ENCODE data around the gene MYLIP. TPM values are rescaled to one million over a fixed set of nuclear protein-coding genes. Genes with fewer than 3 reads are reported as not detected.

MYLIP gene
- 3.2 TPM for polyA plus RNA-seq (2013, experiment 1 of 2; ENCODE audit: insufficient read length)
- 5.0 TPM for polyA plus RNA-seq (2013, experiment 2 of 2; ENCODE audit: insufficient read length)

DNA sequence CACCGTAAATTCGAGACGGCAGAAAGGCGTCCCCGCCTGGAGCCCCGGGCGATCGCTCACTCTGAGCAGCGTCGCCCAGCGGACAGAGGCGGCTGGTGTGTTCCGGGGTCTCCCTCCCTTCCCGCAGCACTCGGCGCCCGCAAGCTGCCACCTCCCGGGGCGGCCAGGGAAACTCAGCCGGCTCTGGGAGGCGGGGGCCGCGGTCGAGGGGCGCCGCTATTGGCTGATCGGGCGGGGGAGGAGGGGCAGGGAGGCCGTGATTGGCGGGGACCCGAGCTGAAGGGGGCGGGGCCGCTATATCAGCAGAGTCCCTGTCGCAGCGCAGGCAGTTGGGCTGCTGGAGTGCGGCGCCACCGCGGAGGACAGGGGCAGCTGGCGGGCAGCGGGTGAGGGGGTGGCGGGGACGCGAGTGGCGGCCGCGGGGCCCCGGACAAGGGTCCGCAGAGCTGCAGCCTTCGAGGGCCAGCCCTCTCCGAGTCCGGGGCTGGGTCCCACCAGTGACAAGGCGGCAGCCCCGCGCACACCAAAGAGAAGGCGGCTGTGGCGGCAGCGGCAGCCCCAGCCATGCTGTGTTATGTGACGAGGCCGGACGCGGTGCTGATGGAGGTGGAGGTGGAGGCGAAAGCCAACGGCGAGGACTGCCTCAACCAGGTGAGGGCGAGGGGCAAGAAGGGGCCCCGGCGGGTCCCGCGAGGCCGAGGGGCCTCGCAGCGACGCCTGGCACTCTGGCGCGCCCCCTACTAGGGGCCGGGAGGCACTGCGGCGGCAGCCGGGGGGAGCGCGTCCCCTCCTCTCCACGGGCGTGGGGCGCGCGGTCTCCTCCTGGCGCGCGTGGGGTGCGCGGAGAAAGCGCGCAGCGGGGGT is at the start of gene MYLIP:
Gene MYLIP (plus strand): TSS at position 328 of the 864 bp plus-strand sequence. CDS start 237 bp downstream, at position 565.
- peak; percentile 93 for DNase-seq

GRCh38 chr6:16079354-16079753 is 49.5 kb upstream of the MYLIP start:
- no peak for DNase-seq

DNA sequence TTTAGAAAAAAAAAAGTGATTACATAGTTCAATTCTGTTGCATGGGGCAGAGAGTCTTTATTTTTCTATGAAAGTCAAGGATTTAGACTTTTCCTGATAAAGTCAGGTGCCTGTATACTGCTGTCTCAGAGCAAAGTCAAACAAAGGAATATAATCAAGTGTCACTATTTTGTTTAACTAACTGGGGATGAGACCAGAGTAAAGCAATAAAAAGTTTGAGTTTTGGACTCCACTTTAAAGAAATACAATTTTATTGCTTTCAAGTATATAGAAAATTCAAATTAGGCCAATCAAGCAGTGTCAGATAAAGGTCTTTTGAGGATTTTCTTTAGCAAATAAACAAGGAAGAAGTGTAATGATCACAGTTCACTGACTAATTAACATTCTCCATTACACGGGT is 48.7 kb upstream of the MYLIP start:
- DNase-seq, result no peak

GRCh38 chr6:16081326-16081725 is 47.6 kb upstream of the MYLIP start:
- no peak for DNase-seq

DNA sequence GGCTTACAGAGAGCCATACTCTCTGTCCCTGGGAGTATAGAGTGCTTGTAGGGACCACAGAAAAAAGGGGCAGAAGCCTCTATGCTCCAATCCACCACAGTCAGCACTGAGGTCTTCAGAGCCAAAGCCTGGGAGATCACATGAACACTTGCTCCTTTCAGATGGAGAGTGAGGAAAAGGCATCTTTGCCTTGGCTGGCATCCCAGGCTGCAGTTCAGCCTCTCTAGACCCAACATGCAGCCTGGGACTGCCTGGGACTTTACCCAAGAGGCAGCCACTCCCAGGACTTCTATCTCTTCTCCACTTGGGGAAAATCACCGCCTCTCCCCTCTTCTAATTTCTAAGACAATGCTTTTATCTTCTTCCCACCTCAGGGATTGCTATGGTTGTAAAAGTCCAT is 46.5 kb upstream of the MYLIP start:
- DNase-seq, result no peak

- DNase-seq, result no peak
These were observed 41.9 kb upstream of the MYLIP start for GRCh38 chr6:16086965-16087364.

DNA sequence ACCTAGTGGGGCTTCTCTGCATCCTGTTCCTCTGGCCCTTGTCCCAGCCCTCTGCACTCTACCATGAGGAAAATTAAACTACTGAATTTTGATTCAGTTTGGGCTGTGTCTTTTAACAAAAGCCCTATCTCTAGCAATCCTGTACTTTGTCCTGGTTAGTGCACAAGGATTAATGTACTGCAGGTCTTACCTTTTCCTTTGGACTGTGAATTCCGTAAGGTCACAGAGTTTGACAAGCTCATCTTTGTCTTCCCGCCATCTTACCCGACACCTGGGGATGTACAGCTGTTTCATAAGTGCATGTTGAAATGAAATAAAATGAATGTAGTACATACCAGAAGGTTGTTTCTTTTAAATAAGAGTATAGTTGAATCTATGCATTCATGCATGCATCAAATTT is 41.5 kb upstream of the MYLIP start:
- no peak for DNase-seq

DNA sequence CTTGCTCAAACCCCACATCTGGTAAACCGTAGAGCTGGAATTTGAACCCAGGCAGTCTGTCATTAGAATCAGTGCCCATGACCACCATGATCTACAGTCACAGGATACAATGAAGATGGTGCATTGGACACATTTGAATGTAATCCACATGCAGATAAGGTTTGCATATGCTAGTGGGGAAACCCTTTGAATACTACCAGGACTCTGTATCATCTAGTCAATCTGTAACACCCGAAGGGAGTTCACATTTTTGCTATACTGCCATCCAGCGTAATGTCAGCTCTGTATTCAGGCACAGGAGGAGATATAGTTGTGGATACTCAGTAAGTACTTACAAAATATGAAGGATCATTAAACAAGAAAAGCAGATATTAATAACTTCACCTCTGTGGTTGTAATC is 40.5 kb upstream of the MYLIP start:
- DNase-seq, result no peak

DNA sequence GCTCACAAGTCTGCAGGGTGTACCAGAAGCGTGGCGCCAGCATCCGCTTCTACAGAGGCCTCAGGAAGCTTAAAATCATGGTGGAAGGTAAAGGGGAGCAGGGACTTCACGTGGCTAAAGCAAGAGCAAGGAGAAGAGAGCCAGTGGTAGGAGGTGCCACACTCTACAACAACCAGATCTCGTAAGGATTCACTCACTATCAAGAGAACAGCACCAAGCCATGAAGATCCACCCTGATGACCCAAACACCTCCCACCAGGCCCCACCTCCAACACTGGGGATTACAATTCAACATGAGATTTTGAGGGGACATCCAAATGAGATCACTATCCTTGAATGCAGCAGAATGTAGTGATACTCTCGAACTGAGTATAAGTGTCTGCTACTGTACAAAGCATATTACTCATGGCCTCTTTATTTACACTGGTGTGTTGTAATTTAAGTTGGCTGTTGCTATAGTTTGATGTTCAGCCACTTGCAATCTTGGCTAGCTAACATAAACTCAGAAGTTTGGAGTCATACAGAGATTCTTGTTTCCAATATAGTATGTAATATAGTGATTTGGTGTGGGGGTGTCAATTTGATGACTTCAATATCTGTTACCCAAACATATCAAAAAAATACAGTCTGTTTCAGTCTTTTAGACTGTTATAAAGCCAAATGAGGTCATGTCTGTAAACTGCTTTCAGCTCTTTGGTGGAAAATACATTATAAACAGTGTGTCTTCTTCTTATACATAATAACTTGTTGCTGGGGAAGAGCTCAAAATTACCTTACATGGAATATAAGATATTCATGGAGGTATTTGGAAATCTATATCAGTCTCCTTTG is 39.4 kb upstream of the MYLIP start:
- no peak for DNase-seq

DNA sequence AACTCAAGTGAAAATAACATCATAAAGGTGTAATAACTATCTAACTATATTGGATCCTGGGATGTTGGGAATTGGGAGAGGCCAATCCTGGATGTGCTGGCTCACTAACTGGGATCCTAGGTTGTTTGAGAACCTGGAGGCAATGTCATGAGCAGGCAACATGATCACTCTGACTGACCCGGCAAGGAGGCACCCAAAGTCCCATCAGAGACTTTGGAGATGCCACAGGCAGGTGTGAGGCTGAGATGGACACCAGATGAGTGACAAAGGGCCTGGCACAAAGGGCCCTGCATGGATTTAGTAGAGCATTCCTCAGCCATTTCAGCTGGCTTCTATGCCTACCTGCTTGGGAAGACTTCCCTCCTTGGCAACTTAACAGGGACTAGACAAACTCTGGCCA is 38.4 kb upstream of the MYLIP start:
- no peak for DNase-seq

GRCh38 chr6:16090920-16091319 is 38.0 kb upstream of the MYLIP start:
- no peak for DNase-seq

DNA sequence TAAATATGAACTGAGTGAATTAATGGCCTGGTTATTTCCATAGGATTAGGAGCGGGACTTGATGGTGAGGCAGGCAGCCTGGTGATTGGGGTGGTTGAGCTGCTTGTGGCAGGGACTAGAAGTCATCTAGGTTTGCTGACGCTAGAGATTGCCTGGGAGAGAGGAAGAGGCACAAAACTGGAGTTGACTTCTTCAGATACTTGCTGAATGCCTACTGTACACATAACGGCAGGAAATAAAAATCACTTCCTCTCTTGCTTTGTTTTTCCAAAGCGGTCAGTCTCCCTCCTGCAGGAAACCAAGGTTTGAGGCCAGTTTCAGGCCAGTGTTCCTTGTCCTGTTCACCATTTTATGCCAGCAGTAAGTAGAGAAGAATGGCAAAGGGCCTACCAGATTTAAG is 36.7 kb upstream of the MYLIP start:
- DNase-seq, result no peak

DNA sequence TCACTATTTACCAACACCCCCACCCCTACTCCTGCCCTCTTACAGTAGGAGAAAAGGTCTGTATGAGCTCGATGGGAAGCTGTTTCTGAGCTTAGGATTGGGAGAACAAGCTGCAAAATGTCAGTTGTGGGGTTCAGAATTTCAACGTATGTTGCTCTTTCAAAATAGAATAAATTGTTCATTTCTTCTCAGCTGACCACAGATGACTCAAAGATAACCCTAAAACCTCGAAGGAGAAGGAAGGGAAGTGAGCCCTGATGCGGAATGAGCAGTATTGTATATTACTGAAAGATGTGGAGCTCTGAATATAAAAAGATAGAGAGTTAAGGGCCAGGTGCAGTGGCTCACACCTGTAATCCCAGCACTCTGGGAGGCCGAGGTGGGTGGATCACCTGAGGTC is 35.9 kb upstream of the MYLIP start:
- DNase-seq, result no peak

DNA sequence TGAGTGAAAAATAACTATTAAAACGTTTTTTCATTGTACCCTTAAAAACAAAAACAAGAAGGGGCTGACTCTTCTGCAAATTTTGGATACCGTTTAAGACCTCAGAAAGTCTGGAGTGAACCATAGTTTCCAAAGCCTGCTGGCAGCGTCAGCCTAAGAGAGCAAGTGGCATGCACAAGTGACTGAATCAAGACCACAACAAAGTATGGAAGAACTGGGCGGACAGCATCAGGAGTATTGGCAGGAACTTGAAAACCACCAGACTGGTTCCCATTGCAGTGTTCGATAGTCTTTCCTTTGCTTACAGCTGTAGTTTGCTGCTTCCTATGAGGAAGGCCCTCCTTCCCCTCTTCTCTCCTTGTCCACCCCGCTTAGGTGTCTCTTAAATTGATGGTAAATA is 33.7 kb upstream of the MYLIP start:
- no peak for DNase-seq

DNA sequence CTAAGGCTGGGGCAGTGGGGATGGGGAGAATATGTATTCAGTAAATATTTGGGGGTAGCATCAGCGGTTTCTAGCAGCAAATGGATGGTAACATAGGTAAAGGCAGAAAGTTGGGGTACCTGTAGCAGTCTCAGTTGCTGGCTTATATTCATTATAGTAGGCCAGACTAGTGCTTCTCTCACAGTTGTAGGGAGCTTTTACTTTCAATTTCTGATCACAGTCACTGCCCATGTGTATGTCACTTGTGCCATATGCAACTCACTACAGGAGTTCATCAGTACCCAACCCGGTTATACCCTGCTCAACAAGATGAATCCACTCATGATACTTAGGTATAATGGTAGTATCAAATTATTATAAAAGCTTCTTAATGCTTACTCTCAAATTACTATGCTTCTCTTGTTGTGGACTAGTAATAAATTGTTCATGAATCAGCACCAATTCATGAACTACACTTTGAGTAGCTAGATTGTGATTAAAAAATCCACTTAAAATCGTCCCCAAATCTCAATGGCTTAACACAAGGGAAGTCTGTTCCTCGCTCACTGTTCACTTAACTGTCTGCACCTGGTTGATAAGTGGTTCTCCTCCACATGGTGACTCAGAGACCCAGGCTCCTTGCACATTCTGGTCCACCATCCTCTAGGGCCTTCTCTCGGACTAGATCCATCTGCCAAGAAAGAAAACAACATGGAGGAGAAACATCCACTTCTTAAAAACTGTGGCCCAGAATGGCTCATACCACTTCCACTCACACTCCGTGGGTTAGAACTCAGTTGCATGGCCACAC is 31.3 kb upstream of the MYLIP start:
- DNase-seq, result no peak

- no peak for DNase-seq
These were observed 30.7 kb upstream of the MYLIP start for GRCh38 chr6:16098211-16098610.

DNA sequence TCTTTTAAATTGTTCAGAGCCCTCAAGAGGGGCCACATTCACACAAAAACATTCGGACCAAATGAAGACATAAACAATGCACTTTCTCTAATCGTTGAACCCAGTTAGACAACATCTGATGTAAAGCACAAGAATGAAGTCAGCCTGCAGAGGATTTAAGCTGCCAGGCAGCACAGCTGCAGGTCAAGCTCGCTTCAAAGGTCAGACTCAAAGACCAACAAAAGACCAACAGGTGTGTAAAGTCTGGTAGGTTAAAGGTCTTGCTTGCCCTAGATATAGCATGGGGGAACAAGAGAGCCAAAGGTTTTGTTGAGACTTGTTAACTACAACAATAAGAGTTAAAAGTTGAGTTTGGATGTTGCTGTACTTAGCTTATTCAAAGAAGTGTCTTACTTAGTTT is 26.7 kb upstream of the MYLIP start:
- no peak for DNase-seq

DNA sequence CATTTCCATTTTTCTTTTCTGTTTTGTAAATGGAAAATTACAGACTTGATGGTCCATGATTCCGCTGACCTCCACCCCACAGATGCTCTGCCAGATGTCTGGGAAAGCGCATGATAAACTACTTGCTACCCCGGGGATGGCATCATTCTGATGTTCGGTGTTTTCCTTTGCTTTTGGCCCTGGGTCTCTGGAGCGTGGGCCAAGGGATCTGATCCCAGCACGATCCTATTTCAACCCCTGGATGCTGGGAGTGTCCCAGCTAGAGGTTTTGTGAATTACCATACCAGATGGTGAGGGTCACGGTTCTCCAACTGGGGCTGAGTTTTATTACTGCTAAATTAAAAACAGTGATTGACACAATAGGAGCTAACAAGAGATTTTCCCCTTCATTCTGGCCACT is 25.2 kb upstream of the MYLIP start:
- no peak for DNase-seq

DNA sequence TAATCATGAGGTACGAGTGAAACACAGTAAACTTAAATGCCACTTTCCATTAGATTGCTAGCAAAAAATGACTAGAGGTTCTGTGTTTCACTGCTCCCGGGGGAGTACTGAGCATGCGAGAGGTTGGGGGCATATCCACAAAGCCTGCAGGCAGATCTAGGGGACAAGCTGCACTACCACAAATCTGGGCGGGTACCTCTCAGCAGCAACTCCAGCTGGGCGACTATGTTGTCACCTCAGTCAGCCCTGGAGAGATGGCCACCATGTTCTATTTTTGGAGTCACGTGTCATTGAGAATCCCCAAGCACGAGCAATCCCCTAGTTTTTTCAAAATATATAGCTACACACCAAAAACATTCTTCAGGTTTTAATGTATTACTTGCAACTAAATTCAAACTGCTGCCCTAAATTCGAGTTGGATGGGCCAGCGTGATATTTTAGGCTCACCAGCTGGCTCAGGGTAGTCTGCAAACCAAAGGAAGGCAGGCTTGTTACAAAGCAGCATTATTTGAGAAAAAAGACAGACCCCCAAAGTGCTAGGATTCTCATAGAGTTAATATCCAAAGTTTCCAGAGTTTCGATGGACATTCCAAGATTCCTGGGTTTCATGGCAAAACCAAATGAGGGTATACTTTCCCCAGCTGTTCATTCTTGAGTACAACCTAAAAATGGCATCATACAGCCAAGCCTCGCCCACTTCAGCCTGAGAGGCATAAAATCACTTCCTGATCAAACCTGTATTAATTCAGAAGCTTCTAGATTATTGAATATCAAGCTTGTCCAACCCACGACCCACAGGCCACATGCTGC is 24.1 kb upstream of the MYLIP start:
- no peak for DNase-seq

DNA sequence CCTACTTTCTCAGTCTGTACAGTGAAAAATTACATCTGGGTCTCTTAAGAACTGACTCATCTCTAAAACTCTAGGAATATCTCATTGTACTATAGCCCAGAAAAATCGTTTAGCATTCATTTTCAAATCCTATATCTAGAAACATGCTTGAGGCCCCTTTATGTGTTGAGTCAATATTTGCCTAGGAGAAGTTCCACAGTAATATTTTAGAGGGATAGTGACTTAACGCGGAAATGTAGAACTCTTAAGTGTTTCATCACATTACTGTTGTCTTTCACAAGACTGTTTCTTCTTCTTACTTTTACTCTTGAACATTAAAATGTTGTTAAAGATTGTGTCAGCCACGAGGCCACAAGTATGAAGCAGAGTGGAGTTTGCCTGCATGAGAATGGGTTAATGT is 23.0 kb upstream of the MYLIP start:
- peak; percentile 62 for DNase-seq

- DNase-seq, result no peak
These were observed 21.7 kb upstream of the MYLIP start for GRCh38 chr6:16106991-16107787.
